ENCODE measurements around the gene TMEM132A. TPM values are rescaled to one million over a fixed set of nuclear protein-coding genes. Genes with fewer than 3 reads are reported as not detected.

TMEM132A gene
- total RNA-seq, 4 donors from 2014 or later = 7.5 to 9.6 (median 8.0) TPM

GRCh38 chr11:60946601-60947264, 22.5 kb downstream of the TMEM132A start:
- Histone ChIP-seq H3K4me1 (peaks cover 50% of the 10 kb centered on the region), H3K27ac (no peak overlapping the region), H3K36me3 (peaks cover 9% of the 10 kb centered on the region), H3K4me3 (no peak overlapping the region), H3K9me3 (no peaks in the 10 kb centered on the region), H3K27me3 (no peaks in the 10 kb centered on the region)
- no peak for TF ChIP-seq POLR2A (IDR thresholded peaks at IDR 0.05)
- 75% methylated on average over 15 of the region's 15 CpGs for WGBS
- no peak for DNase-seq (ENCODE audit: low spot score in 2 of 2)

DNA sequence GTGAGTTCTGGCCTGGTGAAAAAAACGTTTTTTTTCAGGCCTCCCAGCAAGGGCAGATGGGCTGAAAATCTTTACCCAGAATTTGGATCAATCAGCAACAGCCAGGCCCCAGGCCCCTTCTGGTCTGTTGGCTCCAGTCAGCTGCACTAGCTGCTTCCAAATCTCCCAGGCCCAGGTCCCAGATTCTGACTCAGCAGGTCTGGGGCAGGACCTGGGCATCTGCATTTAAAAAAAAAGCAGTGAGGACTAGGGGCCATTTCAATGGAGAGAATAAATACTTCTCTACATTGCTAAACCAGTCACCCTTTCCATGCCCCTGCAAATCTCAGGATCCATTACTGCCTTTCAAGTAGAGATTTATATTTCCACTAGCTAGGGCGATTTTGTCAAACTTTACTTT, 23.4 kb downstream of the TMEM132A start:
- Histone ChIP-seq H3K36me3 (no peaks in the 10 kb centered on the region), H3K9me3 (no peaks in the 10 kb centered on the region), H3K27ac (no peak overlapping the region), H3K4me3 (no peak overlapping the region), H3K27me3 (no peaks in the 10 kb centered on the region), H3K4me1 (peaks cover 50% of the 10 kb centered on the region)
- TF ChIP-seq POLR2A (IDR thresholded peaks at IDR 0.05) = no peak
- no peak for TF ChIP-seq POLR2AphosphoS5 (IDR thresholded peaks at IDR 0.05)
- 43% methylated on average over 2 of the region's 2 CpGs for WGBS
- DNase-seq (ENCODE audit: low spot score in 2 of 2) = no peak

GRCh38 chr11:60948250-60948649, 24.0 kb downstream of the TMEM132A start:
- Histone ChIP-seq H3K27ac (no peak overlapping the region), H3K4me1 (peaks cover 46% of the 10 kb centered on the region), H3K9me3 (no peaks in the 10 kb centered on the region), H3K36me3 (no peaks in the 10 kb centered on the region), H3K27me3 (no peaks in the 10 kb centered on the region), H3K4me3 (no peak overlapping the region)
- 85% methylated on average over 5 of the region's 5 CpGs for WGBS
- DNase-seq (ENCODE audit: low spot score in 2 of 2) = peak in 1 of 2 donors; percentile 19
- TF ChIP-seq EP300 (IDR thresholded peaks at IDR 0.05) (no peak), POLR2A (IDR thresholded peaks at IDR 0.05) (no peak), POLR2AphosphoS5 (IDR thresholded peaks at IDR 0.05) (no peak), CTCF (IDR thresholded peaks at IDR 0.05) (no peak)

DNA sequence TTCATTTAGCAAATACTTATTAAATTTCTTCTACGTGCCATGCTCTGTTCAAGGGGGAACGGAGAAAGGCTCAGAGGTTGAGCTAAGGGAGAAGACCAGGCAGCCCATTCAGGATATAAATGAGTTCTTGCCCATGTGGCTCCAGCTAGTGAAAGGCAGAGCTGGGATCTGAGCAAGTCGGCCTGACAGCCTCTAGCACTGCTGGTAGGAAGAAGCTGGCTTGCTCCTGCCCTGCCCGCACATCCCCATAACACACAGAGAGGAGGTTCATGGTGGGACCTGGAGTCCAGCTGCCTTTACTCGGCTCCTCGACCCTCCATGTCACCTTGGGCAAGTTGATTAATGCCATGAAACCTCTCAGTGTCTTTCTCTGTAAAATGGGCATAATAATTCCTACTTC, 25.8 kb downstream of the TMEM132A start:
- TF ChIP-seq POLR2A (IDR thresholded peaks at IDR 0.05) (no peak), POLR2AphosphoS5 (IDR thresholded peaks at IDR 0.05) (no peak), EP300 (IDR thresholded peaks at IDR 0.05) (no peak), CTCF (IDR thresholded peaks at IDR 0.05) (no peak)
- H3K27ac ChIP-seq = no peak overlapping the region
- peaks cover 40% of the 10 kb centered on the region for H3K4me1 ChIP-seq
- DNase-seq (ENCODE audit: low spot score in 2 of 2) = peak in 1 of 2 donors; percentile 30
- H3K4me3 ChIP-seq = peak overlapping the region; percentile 49
- H3K9me3 ChIP-seq = no peaks in the 10 kb centered on the region
- H3K27me3 ChIP-seq = no peaks in the 10 kb centered on the region
- H3K36me3 ChIP-seq = no peaks in the 10 kb centered on the region
- 86% methylated on average over 6 of the region's 6 CpGs for WGBS

GRCh38 chr11:60950933-60951605, 26.8 kb downstream of the TMEM132A start:
- DNase-seq (ENCODE audit: low spot score in 2 of 2) = peak in 1 of 2 donors; percentile 59
- no peak overlapping the region for H3K27ac ChIP-seq
- peaks cover 40% of the 10 kb centered on the region for H3K4me1 ChIP-seq
- no peaks in the 10 kb centered on the region for H3K36me3 ChIP-seq
- 7% methylated on average over 18 of the region's 86 CpGs for WGBS
- no peaks in the 10 kb centered on the region for H3K27me3 ChIP-seq
- TF ChIP-seq POLR2AphosphoS5 (IDR thresholded peaks at IDR 0.05) (no peak), EP300 (IDR thresholded peaks at IDR 0.05) (no peak), CTCF (IDR thresholded peaks at IDR 0.05) (no peak), POLR2A (IDR thresholded peaks at IDR 0.05) (no peak)
- H3K4me3 ChIP-seq = peak overlapping the region; percentile 49
- no peaks in the 10 kb centered on the region for H3K9me3 ChIP-seq

DNA sequence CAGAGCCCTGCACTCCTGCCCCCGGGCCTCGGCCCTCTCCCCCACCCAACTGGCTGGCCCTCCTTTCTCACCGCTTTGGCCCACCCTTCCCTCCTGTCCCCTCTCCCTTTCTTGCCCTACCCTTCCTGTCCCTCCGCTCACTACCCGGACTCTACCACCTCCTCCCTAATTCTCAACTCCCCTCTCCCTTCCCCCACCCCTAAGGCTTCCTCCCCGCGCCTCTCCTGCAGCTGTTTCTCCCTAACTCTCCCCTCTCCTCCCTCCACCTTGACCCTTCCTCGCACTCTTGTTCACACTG, 27.3 kb downstream of the TMEM132A start:
- Histone ChIP-seq H3K36me3 (no peaks in the 10 kb centered on the region), H3K4me3 (peak overlapping the region; percentile 49), H3K27ac (peak overlapping the region; percentile 77), H3K27me3 (no peaks in the 10 kb centered on the region), H3K9me3 (no peaks in the 10 kb centered on the region), H3K4me1 (peaks cover 40% of the 10 kb centered on the region)
- no peak for DNase-seq (ENCODE audit: low spot score in 2 of 2)
- TF ChIP-seq POLR2AphosphoS5 (IDR thresholded peaks at IDR 0.05) (no peak), POLR2A (IDR thresholded peaks at IDR 0.05) (no peak), EP300 (IDR thresholded peaks at IDR 0.05) (no peak), CTCF (IDR thresholded peaks at IDR 0.05) (no peak)
- 13% methylated on average over 8 of the region's 8 CpGs for WGBS

Measured in suprapubic skin (tissue), 4 donors.